GM23338 (cell line): ENCODE data around the gene PPHLN1. TPM values are rescaled to one million over a fixed set of nuclear protein-coding genes. Genes with fewer than 3 reads are reported as not detected.

Experiments used
- ATAC-seq: fragments of 200-7000 bp; cut with Tn5 transposase; 3 replicates; pipeline ENCODE4 v1.9.1; 2020
- DNase-seq: peaks from one replicate; pipeline ENCODE4 v3.0.0-alpha.2; 2015; ENCODE audit warnings: low spot score
- H2AFZ ChIP-seq: fragments of 200-600 bp; sonication (generic); 2 replicates; pipeline ENCODE4 v1.8.0; 2016; ENCODE audit warnings: antibody characterized with exemption, mild to moderate bottlenecking, moderate library complexity
- H3F3A ChIP-seq: fragments of 200-600 bp; sonication (generic); replicated peaks from 2 replicates; pipeline ENCODE4 v1.8.0; 2017; ENCODE audit warnings: antibody characterized with exemption, mixed run types, low read depth
- H3K27ac ChIP-seq: fragments of 200-600 bp; sonication (generic); 2 replicates; pipeline ENCODE4 v1.6.1; 2016; ENCODE audit warnings: low read depth
- H3K27me3 ChIP-seq: fragments of 200-600 bp; sonication (generic); 2 replicates; pipeline ENCODE4 v1.8.0; 2016; ENCODE audit warnings: mild to moderate bottlenecking, mixed run types, moderate library complexity; ENCODE audit not compliant: insufficient read depth
- H3K36me3 ChIP-seq: fragments of 200-600 bp; sonication (generic); 2 replicates; pipeline ENCODE4 v1.8.0; 2016; ENCODE audit warnings: mild to moderate bottlenecking; ENCODE audit not compliant: insufficient read depth
- H3K4me1 ChIP-seq: fragments of 200-600 bp; sonication (generic); 2 replicates; pipeline ENCODE4 v1.8.0; 2016; ENCODE audit warnings: mild to moderate bottlenecking, moderate library complexity; ENCODE audit not compliant: insufficient read depth
- H3K4me2 ChIP-seq: fragments of 200-600 bp; sonication (generic); 2 replicates; pipeline ENCODE4 v1.7.1; 2017; ENCODE audit warnings: mixed run types
- H3K4me3 ChIP-seq: fragments of 200-600 bp; sonication (generic); 2 replicates; pipeline ENCODE4 v1.6.1; 2016; ENCODE audit warnings: mixed run types
- H3K79me2 ChIP-seq: fragments of 200-600 bp; sonication (generic); replicated peaks from 2 replicates; pipeline ENCODE4 v1.8.0; 2017; ENCODE audit warnings: mild to moderate bottlenecking; ENCODE audit not compliant: insufficient read depth
- H3K9me2 ChIP-seq: fragments of 200-600 bp; sonication (generic); 2 replicates; pipeline ENCODE4 v1.8.0; 2017; ENCODE audit not compliant: insufficient read depth
- H4K20me1 ChIP-seq: fragments of 200-600 bp; sonication (generic); replicated peaks from 2 replicates; pipeline ENCODE4 v1.8.0; 2017; ENCODE audit warnings: mild to moderate bottlenecking; ENCODE audit not compliant: insufficient read depth
- H3K27ac Mint-ChIP-seq: 2 replicates; pipeline ENCODE4 v1.8.0; 2020; ENCODE audit warnings: inconsistent platforms, mild to moderate bottlenecking, moderate library complexity, mixed read lengths
- H3K27me3 Mint-ChIP-seq: 3 replicates; pipeline ENCODE4 v1.8.0; 2022; ENCODE audit warnings: low read depth, mild to moderate bottlenecking, moderate library complexity, mixed read lengths, inconsistent platforms; ENCODE audit not compliant: insufficient read depth, poor library complexity
- H3K36me3 Mint-ChIP-seq: 3 replicates; pipeline ENCODE4 v1.8.0; 2021; ENCODE audit warnings: low read depth, mild to moderate bottlenecking, inconsistent platforms, moderate library complexity, mixed read lengths
- H3K4me1 Mint-ChIP-seq: 3 replicates; pipeline ENCODE4 v1.8.0; 2020; ENCODE audit warnings: mild to moderate bottlenecking, inconsistent platforms, mixed read lengths
- H3K4me3 Mint-ChIP-seq: 3 replicates; pipeline ENCODE4 v1.8.0; 2021; ENCODE audit warnings: moderate library complexity, mild to moderate bottlenecking, inconsistent platforms, mixed read lengths
- H3K9me3 Mint-ChIP-seq: 3 replicates; pipeline ENCODE4 v1.8.0; 2020; ENCODE audit warnings: moderate library complexity, mild to moderate bottlenecking, inconsistent platforms, mixed read lengths
- CREB1 ChIP-seq: fragments of 250-450 bp; sonication (Bioruptor Pico); IDR thresholded peaks from 2 replicates; pipeline ENCODE4 v1.5.0; 2020; ENCODE audit warnings: low read depth, mild to moderate bottlenecking, moderate library complexity
- CTCF ChIP-seq, 2 experiments: fragments of 200-600 bp in 1 of 2; sonication (generic) in 1 of 2; conservative IDR thresholded peaks; 2 replicates each; pipeline versions ENCODE4 v1.5.1 to v1.6.1; 2016 to 2017; ENCODE audit warnings: antibody characterized with exemption in 2 of 2, low read depth in 2 of 2, mild to moderate bottlenecking in 2 of 2, moderate library complexity in 1 of 2
- EZH2 ChIP-seq: fragments of 200-600 bp; sonication (generic); IDR thresholded peaks from one replicate; pipeline ENCODE4 v1.8.0; 2017; ENCODE audit warnings: antibody characterized with exemption, mild to moderate bottlenecking, low read depth; ENCODE audit not compliant: unreplicated experiment
- EZH2phosphoT487 ChIP-seq: fragments of 200-600 bp; sonication (generic); IDR thresholded peaks from one replicate; pipeline ENCODE4 v1.8.1; 2018; ENCODE audit warnings: antibody characterized with exemption; ENCODE audit not compliant: unreplicated experiment
- JUNB ChIP-seq: IDR thresholded peaks from one replicate; pipeline ENCODE4 v1.6.1; 2016; ENCODE audit warnings: antibody characterized with exemption; ENCODE audit not compliant: unreplicated experiment
- NANOG ChIP-seq: IDR thresholded peaks from 2 replicates; pipeline ENCODE4 v1.6.1; 2016; ENCODE audit warnings: antibody characterized with exemption, borderline replicate concordance
- POLR2AphosphoS5 ChIP-seq: IDR thresholded peaks from 2 replicates; pipeline ENCODE4 v1.6.1; 2016; ENCODE audit warnings: antibody characterized with exemption, low read depth
- REST ChIP-seq: IDR thresholded peaks from one replicate; pipeline ENCODE4 v1.6.1; 2018; ENCODE audit warnings: antibody characterized with exemption; ENCODE audit not compliant: unreplicated experiment
- STAT1 ChIP-seq: IDR thresholded peaks from one replicate; pipeline ENCODE4 v1.6.1; 2016; ENCODE audit warnings: antibody characterized with exemption; ENCODE audit not compliant: unreplicated experiment
- ZNF114 ChIP-seq: fragments of 250-450 bp; sonication (Bioruptor Pico); IDR thresholded peaks from 2 replicates; pipeline ENCODE4 v1.5.0; 2020; ENCODE audit warnings: mild to moderate bottlenecking, moderate library complexity
- ZNF331 ChIP-seq: fragments of 250-450 bp; sonication (Bioruptor Pico); IDR thresholded peaks from 2 replicates; pipeline ENCODE4 v1.5.0; 2020; ENCODE audit warnings: low read depth, mild to moderate bottlenecking, moderate library complexity
- ZNF462 ChIP-seq: fragments of 250-450 bp; sonication (Bioruptor Pico); IDR thresholded peaks from 2 replicates; pipeline ENCODE4 v1.5.0; 2020; ENCODE audit warnings: mild to moderate bottlenecking, moderate library complexity
- polyA plus RNA-seq: library from polyadenylated mRNA; unstranded; fragments of >200 nt; fragmentation: Nextera tagmentation; extraction: Ambion mirVana; gene quantifications from 2 replicates; pipeline ENCODE4 v1.2.1, GENCODE V29; 2016
- total RNA-seq: library from RNA; depleted of rRNA; stranded (reverse); fragments of >200 nt; shearing (Covaris generic); gene quantifications from 2 replicates; pipeline ENCODE4 v1.2.3, GENCODE V29; 2014

PPHLN1 gene
- total and polyA plus RNA-seq, 2 experiments from 2014 or later, result 93.0 to 103 TPM

- no peak for TF ChIP-seq CTCF (conservative IDR thresholded peaks at IDR 0.05; ENCODE audit: low read depth in 2 of 2)
Measured at GRCh38 chr12:42462486-42462885, 136.5 kb downstream of the PPHLN1 start (continued).

GRCh38 chr12:42463671-42464070 lies 137.7 kb downstream of the PPHLN1 start:
- H4K20me1 ChIP-seq, result peaks cover 17% of the 10 kb centered on the region
- TF ChIP-seq EZH2 (no peak), POLR2AphosphoS5 (no peak), EZH2phosphoT487 (no peak), ZNF462 (no peak), JUNB (no peak), STAT1 (no peak), ZNF331 (CRISPR knock-in tag) (no peak), NANOG (no peak), REST (no peak), CTCF (conservative IDR thresholded peaks at IDR 0.05; ENCODE audit: low read depth in 2 of 2) (no peak), CREB1 (CRISPR knock-in tag) (no peak), ZNF114 (CRISPR knock-in tag) (no peak)

More at GRCh38 chr12:42463671-42464070, 137.7 kb downstream of the PPHLN1 start:
- no peak overlapping the region for H3K4me2 ChIP-seq
- Mint-ChIP-seq H3K27me3 (peaks cover 2% of the 10 kb centered on the region), H3K4me3 (no peak overlapping the region), H3K36me3 (peaks cover 92% of the 10 kb centered on the region), H3K4me1 (peaks cover 24% of the 10 kb centered on the region), H3K9me3 (no peaks in the 10 kb centered on the region), H3K27ac (no peak overlapping the region)
- no peaks in the 10 kb centered on the region for H3K9me2 ChIP-seq
- H3K36me3 ChIP-seq, result peaks cover 37% of the 10 kb centered on the region
- peaks cover 26% of the 10 kb centered on the region for H3K4me1 ChIP-seq
- H3K27ac ChIP-seq, result no peak overlapping the region
- no peaks in the 10 kb centered on the region for H3K27me3 ChIP-seq
- ATAC-seq (no peak), DNase-seq (no peak)
- H3K4me3 ChIP-seq, result no peak overlapping the region
- peaks cover 7% of the 10 kb centered on the region; the same call in 1 of the 2 replicates for H3F3A ChIP-seq
- H2AFZ ChIP-seq, result no peak overlapping the region
- H3K79me2 ChIP-seq, result peaks cover 9% of the 10 kb centered on the region
